A549 (cell line): ENCODE results near the gene DAZL.

ENCODE experiments used
- BHLHE40 ChIP-seq: IDR thresholded peaks from 2 replicates; pipeline ENCODE4 v1.6.1; 2012; ENCODE audit warnings: low read depth, low read length, inconsistent platforms
- CTCF ChIP-seq: fragments of >200 bp; sonication (Bioruptor Twin); formaldehyde crosslinking; IDR thresholded peaks from 3 replicates; pipeline ENCODE4 v1.5.1; 2016
- JUNB ChIP-seq: fragments of >200 bp; sonication (Bioruptor Twin); formaldehyde crosslinking; IDR thresholded peaks from 2 replicates; pipeline ENCODE4 v1.6.1; 2016
- MAFK ChIP-seq: fragments of 450-650 bp; IDR thresholded peaks from 2 replicates; pipeline ENCODE4 v1.6.1; 2014; ENCODE audit not compliant: partially characterized antibody
- MAZ ChIP-seq: fragments of 150-350 bp; IDR thresholded peaks from 2 replicates; pipeline ENCODE4 v1.6.1; 2014; ENCODE audit warnings: antibody characterized with exemption, low read depth, low read length, borderline replicate concordance
- MYC ChIP-seq: IDR thresholded peaks from 2 replicates; pipeline ENCODE4 v1.6.1; 2012; ENCODE audit warnings: mild to moderate bottlenecking, inconsistent platforms, low read length, improper control_type of control experiment, borderline replicate concordance
- REST ChIP-seq: fragments of 200-600 bp; sonication (generic); IDR thresholded peaks from 2 replicates; pipeline ENCODE4 v1.6.1; 2016; ENCODE audit warnings: antibody characterized with exemption, mild to moderate bottlenecking, moderate library complexity
- RNF2 ChIP-seq: fragments of 200-600 bp; sonication (generic); IDR thresholded peaks from 2 replicates; pipeline ENCODE4 v1.6.1; 2016; ENCODE audit warnings: low read depth, mild to moderate bottlenecking, antibody characterized with exemption, moderate library complexity, borderline replicate concordance

- no peak for TF ChIP-seq REST
- TF ChIP-seq MAFK: no peak
- no peak for TF ChIP-seq RNF2
- no peak for TF ChIP-seq JUNB
- no peak for TF ChIP-seq MAZ
- TF ChIP-seq BHLHE40: no peak
- no peak for TF ChIP-seq CTCF
- TF ChIP-seq MYC: no peak
Measured at GRCh38 chr3:16618721-16619120, 13.5 kb upstream of the DAZL start.
